LHCN-M2 (cell line): Measurements from ENCODE around the gene GOLGA8N. TPM values are rescaled to one million over a fixed set of nuclear protein-coding genes. Genes with fewer than 3 reads are reported as not detected.

Experiments
- DNase-seq: peaks from one replicate; pipeline ENCODE4 v3.0.0-alpha.2; 2012; ENCODE audit warnings: low read depth
- total RNA-seq: library from RNA; depleted of rRNA; stranded (reverse); fragments of >200 nt; gene quantifications from 2 replicates; pipeline ENCODE4 v1.2.3, GENCODE V29; 2014; rRNA removed

Gene GOLGA8N
- total RNA-seq, 1 experiment from 2014 or later, result 2.6 TPM

DNA sequence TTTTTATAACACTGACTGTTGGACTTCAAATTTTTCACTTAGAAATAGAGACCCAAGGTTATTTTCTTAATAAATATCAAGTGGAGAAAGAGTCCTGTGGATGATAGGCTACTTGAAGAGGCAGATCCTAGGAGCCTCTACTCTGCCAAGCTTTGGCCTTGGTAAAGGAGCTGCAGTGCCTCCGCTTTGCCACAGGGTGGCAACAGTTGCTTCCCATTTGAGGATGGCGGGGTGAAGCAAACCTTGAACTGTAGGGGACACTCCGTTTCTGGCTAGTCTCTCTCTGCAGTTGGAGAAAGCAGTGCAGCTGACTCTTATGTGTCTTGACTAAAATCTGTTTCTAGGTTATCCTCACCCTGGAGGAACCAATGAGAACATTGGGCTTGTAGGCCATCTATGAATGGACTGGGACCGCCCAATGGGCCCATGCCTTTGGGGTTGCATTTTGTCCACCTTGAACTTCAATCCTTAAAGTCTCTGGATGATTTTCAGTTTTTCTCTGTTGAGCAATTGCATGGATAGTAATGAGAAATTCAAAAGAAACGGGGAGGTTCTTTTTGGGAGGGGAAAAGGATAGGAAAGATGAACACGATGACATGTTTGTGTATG is 58.1 kb downstream of the GOLGA8N start:
- DNase-seq, result peak; percentile 75

DNA sequence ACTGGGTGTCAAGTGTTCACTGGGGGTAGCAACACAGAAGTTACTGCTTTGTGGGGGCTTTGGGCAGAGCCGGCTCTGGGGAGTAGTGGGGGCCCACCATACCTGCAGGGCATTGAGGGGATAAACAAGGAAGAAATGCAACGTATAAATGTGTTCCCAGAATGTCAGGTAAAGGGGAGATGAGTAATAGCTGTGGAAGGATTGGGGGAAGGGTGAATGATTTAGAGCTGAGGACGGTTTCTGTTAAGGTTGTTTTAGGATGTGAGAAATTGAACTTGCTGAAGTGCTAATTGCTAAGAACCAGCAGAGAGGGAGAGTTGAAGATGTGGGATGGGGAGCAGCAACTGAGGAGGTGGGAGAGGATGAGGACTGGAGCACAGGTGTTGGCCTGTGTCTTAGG is 58.9 kb downstream of the GOLGA8N start:
- no peak for DNase-seq

DNA sequence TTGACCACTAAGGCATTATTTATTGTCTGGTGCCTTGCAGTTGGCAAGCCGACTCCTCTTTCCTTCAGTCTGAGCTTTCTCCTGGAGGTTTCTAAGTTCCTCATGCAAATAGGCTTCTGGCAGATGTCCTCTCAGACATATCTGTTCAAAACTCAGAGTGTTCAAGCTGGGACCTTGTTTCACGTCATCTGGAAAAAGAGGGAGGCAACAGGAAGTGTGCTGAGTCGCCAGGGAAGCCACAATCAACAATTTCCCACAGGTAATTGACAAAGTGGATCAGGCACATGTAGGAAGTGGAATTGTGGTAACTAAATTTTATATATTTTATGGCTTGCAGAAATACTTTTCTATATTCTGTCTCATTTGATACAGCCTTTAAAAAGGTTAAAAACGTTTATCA is 62.8 kb downstream of the GOLGA8N start:
- DNase-seq, result peak; percentile 50

DNA sequence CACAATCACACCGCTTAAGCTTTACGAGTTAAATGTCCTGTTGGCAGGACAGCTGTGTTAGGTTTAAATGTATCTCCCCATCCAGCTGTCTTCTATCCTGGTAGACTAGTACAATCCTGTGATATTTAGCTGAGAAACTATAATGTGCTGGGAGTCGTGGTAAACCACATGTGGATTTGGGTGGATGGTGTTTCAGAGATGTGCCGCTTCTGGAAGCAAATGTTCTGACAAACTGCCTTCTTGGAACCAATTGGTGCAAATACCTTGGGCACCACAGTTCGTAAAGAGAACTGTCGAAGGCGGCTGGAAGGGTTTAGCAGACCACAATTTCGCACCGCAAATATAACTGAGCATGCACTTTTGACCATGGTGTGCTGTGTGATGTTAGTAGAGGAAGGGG is 63.2 kb downstream of the GOLGA8N start:
- DNase-seq, result peak; percentile 83

Other genes starting within 250 kb of the GOLGA8N start
- gene GOLGA8K, start 190.2 kb upstream of the GOLGA8N start, total RNA-seq, result 0.13 and 0.57 TPM in 2 replicates
- gene GOLGA8O, start 137.8 kb upstream of the GOLGA8N start, total RNA-seq, result 0.51 and 0.80 TPM in 2 replicates
- gene ARHGAP11A, start 22.0 kb downstream of the GOLGA8N start, total RNA-seq, result 61.6 and 65.3 TPM in 2 replicates
- 1.2 and 2.8 TPM in 2 replicates for gene SCG5, start 48.3 kb downstream of the GOLGA8N start, total RNA-seq
- 123 and 138 TPM in 2 replicates for gene GREM1, start 124.5 kb downstream of the GOLGA8N start, total RNA-seq